ENCODE measurements around the gene TPCN1. TPM values are rescaled to one million over a fixed set of nuclear protein-coding genes. Genes with fewer than 3 reads are reported as not detected.
A peak's percentile ranks its signal among the peaks of the same experiment; 100 is the strongest.

The TPCN1 gene
- total RNA-seq, 3 donors from 2014 or later = 46.9 to 71.7 (median 59.5) TPM

GRCh38 chr12:113253532-113254285, 32.4 kb downstream of the TPCN1 start:
- H3K36me3 ChIP-seq = no peaks in the 10 kb centered on the region
- H3K4me3 ChIP-seq = no peak overlapping the region
- H3K9me3 ChIP-seq = peaks cover 0 to 9% of the 10 kb centered on the region in 2 donors
- no peak for TF ChIP-seq CTCF (IDR thresholded peaks at IDR 0.05)
- TF ChIP-seq POLR2A (IDR thresholded peaks at IDR 0.05) = no peak
- no peak for TF ChIP-seq POLR2AphosphoS5 (IDR thresholded peaks at IDR 0.05)
- H3K27me3 ChIP-seq = no peaks in the 10 kb centered on the region
- intact Hi-C loops (cut with DNase I; ENCODE audit: low total_unique reads) = no loop called here
- H3K27ac ChIP-seq = no peak overlapping the region
- DNase-seq (ENCODE audit: low spot score in 2 of 2) = no peak
- no peaks in the 10 kb centered on the region for H3K4me1 ChIP-seq

GRCh38 chr12:113254298-113254697, 33.0 kb downstream of the TPCN1 start:
- intact Hi-C loops (cut with DNase I; ENCODE audit: low total_unique reads) = no loop called here
- no peaks in the 10 kb centered on the region for H3K27me3 ChIP-seq
- H3K36me3 ChIP-seq = no peaks in the 10 kb centered on the region
- no peak for TF ChIP-seq CTCF (IDR thresholded peaks at IDR 0.05)
- no peak for TF ChIP-seq POLR2A (IDR thresholded peaks at IDR 0.05)
- no peak for TF ChIP-seq POLR2AphosphoS5 (IDR thresholded peaks at IDR 0.05)
- no peak overlapping the region for H3K4me3 ChIP-seq
- no peaks in the 10 kb centered on the region for H3K4me1 ChIP-seq
- H3K9me3 ChIP-seq = peaks cover 0 to 9% of the 10 kb centered on the region in 2 donors
- no peak for DNase-seq (ENCODE audit: low spot score in 2 of 2)
- no peak overlapping the region for H3K27ac ChIP-seq

GRCh38 chr12:113257564-113257963, 36.3 kb downstream of the TPCN1 start:
- no peak overlapping the region for H3K27ac ChIP-seq
- peaks cover 0 to 9% of the 10 kb centered on the region in 2 donors for H3K9me3 ChIP-seq
- peaks cover 0 to 5% of the 10 kb centered on the region in 2 donors for H3K4me1 ChIP-seq
- no peak overlapping the region for H3K4me3 ChIP-seq
- H3K36me3 ChIP-seq = no peaks in the 10 kb centered on the region
- intact Hi-C loops (cut with DNase I; ENCODE audit: low total_unique reads) = no loop called here
- H3K27me3 ChIP-seq = no peaks in the 10 kb centered on the region
- no peak for DNase-seq (ENCODE audit: low spot score in 2 of 2)
- TF ChIP-seq POLR2AphosphoS5 (IDR thresholded peaks at IDR 0.05) (no peak), CTCF (IDR thresholded peaks at IDR 0.05) (no peak), POLR2A (IDR thresholded peaks at IDR 0.05) (no peak)

GRCh38 chr12:113260127-113260526, 38.9 kb downstream of the TPCN1 start:
- Histone ChIP-seq H3K4me3 (no peak overlapping the region), H3K27ac (peak overlapping the region; percentile 74 to 80), H3K27me3 (no peaks in the 10 kb centered on the region), H3K9me3 (no peaks in the 10 kb centered on the region), H3K4me1 (peaks cover 0 to 5% of the 10 kb centered on the region in 2 donors), H3K36me3 (no peaks in the 10 kb centered on the region)
- no peak for DNase-seq (ENCODE audit: low spot score in 2 of 2)
- TF ChIP-seq POLR2A (IDR thresholded peaks at IDR 0.05) (no peak), POLR2AphosphoS5 (IDR thresholded peaks at IDR 0.05) (no peak), CTCF (IDR thresholded peaks at IDR 0.05) (no peak)
- intact Hi-C loops (cut with DNase I; ENCODE audit: low total_unique reads) = no loop called here

GRCh38 chr12:113260636-113261300, 39.5 kb downstream of the TPCN1 start:
- Histone ChIP-seq H3K27ac (peak overlapping the region; percentile 74 to 80), H3K27me3 (no peaks in the 10 kb centered on the region), H3K36me3 (no peaks in the 10 kb centered on the region), H3K4me3 (no peak overlapping the region), H3K4me1 (peaks cover 0 to 5% of the 10 kb centered on the region in 2 donors), H3K9me3 (no peaks in the 10 kb centered on the region)
- no peak for DNase-seq (ENCODE audit: low spot score in 2 of 2)
- intact Hi-C loops (cut with DNase I; ENCODE audit: low total_unique reads) = no loop called here
- TF ChIP-seq POLR2A (IDR thresholded peaks at IDR 0.05) = no peak
- no peak for TF ChIP-seq CTCF (IDR thresholded peaks at IDR 0.05)
- TF ChIP-seq POLR2AphosphoS5 (IDR thresholded peaks at IDR 0.05) = no peak

All from breast epithelium (tissue), 4 donors.